Measurements from ENCODE around the gene ABCB11. TPM values are rescaled to one million over a fixed set of nuclear protein-coding genes. Genes with fewer than 3 reads are reported as not detected.

The ABCB11 gene
- total and polyA plus RNA-seq, 9 of the 15 experiments (the other 6 are each of a cell fraction or from before 2014, with no cell fraction given), result 0.04 to 0.51 (median 0.10) TPM; not detected in 1

- in situ Hi-C loops (cut with MboI), result no loop called here
- ATAC-seq (no peak), FAIRE-seq (no peak), DNase-seq (ENCODE audit: extremely low read depth in 1 of 4, low spot score in 3 of 4) (no peak)
- intact Hi-C loops (cut with micrococcal nuclease), result no loop called here
- no peaks in the 10 kb centered on the region for H3K27me3 ChIP-seq (ENCODE audit: control insufficient read depth in 2 of 2, insufficient read depth in 2 of 2, low read length in 2 of 2)
- no TSS peak for BruUV-seq (replicated peaks)
- ChIA-PET POLR2A (interaction anchor here (0.5 to 1.6 kb wide), 4 partner anchors 11 to 29 kb away, joined by 3 to 4 read pairs (median 3); no protein-coding TSS in a partner anchor), CTCF (ENCODE audit: low intra/inter-chr PET ratio) (no interaction called here)
- H2AFZ ChIP-seq (ENCODE audit: low read depth, low read length), result no peak overlapping the region
- no peaks in the 10 kb centered on the region for H3K79me2 ChIP-seq (ENCODE audit: control insufficient read depth, insufficient read depth, low read length)
- H3K4me3 ChIP-seq, result no peak overlapping the region
- no peak overlapping the region for H3K4me2 ChIP-seq (ENCODE audit: insufficient read depth, low read length)
- H4K20me1 ChIP-seq (replicated peaks; ENCODE audit: control insufficient read depth, insufficient read depth, low read length), result no peaks in the 10 kb centered on the region
- H3K36me3 ChIP-seq (ENCODE audit: control insufficient read depth, insufficient read depth, low read length), result no peaks in the 10 kb centered on the region
- H3K9ac ChIP-seq (ENCODE audit: insufficient read depth in 1 of 2, low read depth in 2 of 2, low read length in 2 of 2), result no peak overlapping the region
- H3K27ac ChIP-seq (ENCODE audit: extremely low read depth, low read depth, low read length), result no peak overlapping the region
- H3K9me1 ChIP-seq (ENCODE audit: control insufficient read depth, insufficient read depth, low read length), result no peaks in the 10 kb centered on the region
- WGBS (ENCODE audit: insufficient coverage, low coverage, missing lambda C conversion rate), result 52% methylated on average over 4 of the region's 4 CpGs
- peaks cover 9% of the 10 kb centered on the region; the same call in 1 of the 2 replicates for H3K9me3 ChIP-seq (replicated peaks; ENCODE audit: control insufficient read depth, insufficient read depth, low read depth, low read length)
- peaks cover 0 to 25% of the 10 kb centered on the region in 2 experiments; a peak in 4 of 5 replicates for H3K4me1 ChIP-seq (replicated peaks in 1 of 2; ENCODE audit: control insufficient read depth in 2 of 2, insufficient read depth in 2 of 2, low read length in 2 of 2)
- no peak for TF ChIP-seq GABPB2 (CRISPR knock-in tag; conservative IDR thresholded peaks at IDR 0.05)
- peak; percentile 75 for TF ChIP-seq HMBOX1 (IDR thresholded peaks at IDR 0.05)
These were observed 5.8 kb upstream of the ABCB11 start for GRCh38 chr2:169036736-169037440.

GRCh38 chr2:169035887-169036286 lies 4.8 kb upstream of the ABCB11 start:
- intact Hi-C loops (cut with micrococcal nuclease) (no loop called here), in situ Hi-C loops (cut with MboI) (no loop called here)
- POLR2A ChIA-PET, result interaction anchor here (1.6 kb wide), 1 partner anchor 10 kb away, joined by 4 read pairs; no protein-coding TSS in a partner anchor
- H3K79me2 ChIP-seq (ENCODE audit: control insufficient read depth, insufficient read depth, low read length), result no peaks in the 10 kb centered on the region
- TF ChIP-seq ZNF586 (CRISPR knock-in tag; conservative IDR thresholded peaks at IDR 0.05), result no peak
- peak; percentile 51 for TF ChIP-seq NFIC (IDR thresholded peaks at IDR 0.05)
- WGBS (ENCODE audit: insufficient coverage, low coverage, missing lambda C conversion rate), result 85% methylated on average over 1 of the region's 1 CpG
- no peak for FAIRE-seq
- CTCF ChIA-PET (ENCODE audit: low intra/inter-chr PET ratio), result no interaction called here
- H3K4me3 ChIP-seq, result no peak overlapping the region
- H3K36me3 ChIP-seq (ENCODE audit: control insufficient read depth, insufficient read depth, low read length), result no peaks in the 10 kb centered on the region
- H3K27ac ChIP-seq (ENCODE audit: extremely low read depth, low read depth, low read length), result no peak overlapping the region
- H4K20me1 ChIP-seq (replicated peaks; ENCODE audit: control insufficient read depth, insufficient read depth, low read length), result no peaks in the 10 kb centered on the region
- BruUV-seq (replicated peaks), result no TSS peak
- DNase-seq (ENCODE audit: extremely low read depth in 1 of 4, low spot score in 3 of 4), result peak in 1 of 4 experiments; percentile 21
- peaks cover 0 to 29% of the 10 kb centered on the region in 2 experiments; a peak in 4 of 5 replicates for H3K4me1 ChIP-seq (replicated peaks in 1 of 2; ENCODE audit: control insufficient read depth in 2 of 2, insufficient read depth in 2 of 2, low read length in 2 of 2)
- H3K9me1 ChIP-seq (ENCODE audit: control insufficient read depth, insufficient read depth, low read length), result no peaks in the 10 kb centered on the region
- H3K27me3 ChIP-seq (ENCODE audit: control insufficient read depth in 2 of 2, insufficient read depth in 2 of 2, low read length in 2 of 2), result no peaks in the 10 kb centered on the region
- H3K9me3 ChIP-seq (replicated peaks; ENCODE audit: control insufficient read depth, insufficient read depth, low read depth, low read length), result peaks cover 8% of the 10 kb centered on the region; the same call in 1 of the 2 replicates
- no peak overlapping the region for H2AFZ ChIP-seq (ENCODE audit: low read depth, low read length)
- no peak overlapping the region for H3K9ac ChIP-seq (ENCODE audit: insufficient read depth in 1 of 2, low read depth in 2 of 2, low read length in 2 of 2)
- H3K4me2 ChIP-seq (ENCODE audit: insufficient read depth, low read length), result no peak overlapping the region
- no peak for ATAC-seq
